Esophagus squamous epithelium (tissue), 5 donors: ENCODE data around the gene TSPAN9. TPM values are rescaled to one million over a fixed set of nuclear protein-coding genes. Genes with fewer than 3 reads are reported as not detected.

Source experiments
- DNase-seq: peaks from one replicate; lab custom pipeline; 2025; lab: John Stamatoyannopoulos, UW
- H3K27ac ChIP-seq, 4 donors: fragments of 200-600 bp; sonication (generic); one replicate each; pipeline ENCODE4 v1.5.1; 2016 to 2019; ENCODE audit warnings: mild to moderate bottlenecking in 1 of 4
- H3K27me3 ChIP-seq, 4 donors: fragments of 200-600 bp; sonication (generic); 1 replicate in 3 of 4; 2 replicates in 1 of 4; pipeline versions ENCODE4 v1.5.1 to v1.6.0; 2017 to 2021; ENCODE audit warnings: antibody characterized with exemption in 1 of 4
- H3K36me3 ChIP-seq, 3 donors: fragments of 200-600 bp; sonication (generic); one replicate each; pipeline ENCODE4 v1.5.1; 2016 to 2019
- H3K4me1 ChIP-seq, 3 donors: fragments of 200-600 bp; sonication (generic); one replicate each; pipeline ENCODE4 v1.5.1; 2017 to 2019
- H3K4me3 ChIP-seq, 4 donors: fragments of 200-600 bp; sonication (generic); 1 replicate in 3 of 4; 2 replicates in 1 of 4; pipeline ENCODE4 v1.5.1; 2016 to 2019; ENCODE audit warnings: mild to moderate bottlenecking in 2 of 4, moderate library complexity in 1 of 4
- H3K9me3 ChIP-seq, 3 donors: fragments of 200-600 bp; sonication (generic); one replicate each; pipeline ENCODE4 v1.5.1; 2016 to 2019
- POLR2A ChIP-seq, 4 donors: fragments of 450-650 bp; IDR thresholded peaks; one replicate each; pipeline ENCODE4 v1.6.1; 2017; ENCODE audit warnings: antibody characterized with exemption in 4 of 4, mild to moderate bottlenecking in 4 of 4, moderate library complexity in 3 of 4
- WGBS, 2 donors: methylation state at CpG; one replicate each; pipeline ENCODE4 v1.1.5; 2018; 5-methylcytosine and 5-hydroxymethylcytosine counted together
- intact Hi-C: fragments of 100-400 bp; cut with DNase I; formaldehyde crosslinking; loops from one replicate; pipeline ENCODE4 v1.15.0; 2022
- total RNA-seq, 4 donors: library from RNA; depleted of rRNA; stranded (reverse); fragments of >200 nt; gene quantifications; one replicate each; pipeline ENCODE4 v1.1.0, GENCODE V29; 2016
- TF ChIP-seq, protein P1 (sequence below), 6 experiments: fragments of 450-650 bp in 4 of 6; fragments of 200-600 bp in 2 of 6; sonication (generic) in 2 of 6; IDR thresholded peaks; one replicate each; pipeline ENCODE4 v1.5.1; 2016 to 2019; ENCODE audit warnings: antibody characterized with exemption in 6 of 6, mild to moderate bottlenecking in 4 of 6, moderate library complexity in 4 of 6
- donor health status: DM: yes; HTN: yes; CAD: no.

Gene TSPAN9
- total RNA-seq, 4 donors from 2014 or later, result 10.6 to 23.7 (median 17.6) TPM

- TF ChIP-seq, protein P1, sequence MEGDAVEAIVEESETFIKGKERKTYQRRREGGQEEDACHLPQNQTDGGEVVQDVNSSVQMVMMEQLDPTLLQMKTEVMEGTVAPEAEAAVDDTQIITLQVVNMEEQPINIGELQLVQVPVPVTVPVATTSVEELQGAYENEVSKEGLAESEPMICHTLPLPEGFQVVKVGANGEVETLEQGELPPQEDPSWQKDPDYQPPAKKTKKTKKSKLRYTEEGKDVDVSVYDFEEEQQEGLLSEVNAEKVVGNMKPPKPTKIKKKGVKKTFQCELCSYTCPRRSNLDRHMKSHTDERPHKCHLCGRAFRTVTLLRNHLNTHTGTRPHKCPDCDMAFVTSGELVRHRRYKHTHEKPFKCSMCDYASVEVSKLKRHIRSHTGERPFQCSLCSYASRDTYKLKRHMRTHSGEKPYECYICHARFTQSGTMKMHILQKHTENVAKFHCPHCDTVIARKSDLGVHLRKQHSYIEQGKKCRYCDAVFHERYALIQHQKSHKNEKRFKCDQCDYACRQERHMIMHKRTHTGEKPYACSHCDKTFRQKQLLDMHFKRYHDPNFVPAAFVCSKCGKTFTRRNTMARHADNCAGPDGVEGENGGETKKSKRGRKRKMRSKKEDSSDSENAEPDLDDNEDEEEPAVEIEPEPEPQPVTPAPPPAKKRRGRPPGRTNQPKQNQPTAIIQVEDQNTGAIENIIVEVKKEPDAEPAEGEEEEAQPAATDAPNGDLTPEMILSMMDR (IDR thresholded peaks at IDR 0.05), result no peak
- TF ChIP-seq POLR2A (IDR thresholded peaks at IDR 0.05), result no peak
- Histone ChIP-seq H3K36me3 (peaks cover 0 to 19% (median 0%) of the 10 kb centered on the region in 3 donors), H3K27ac (no peak overlapping the region), H3K9me3 (no peaks in the 10 kb centered on the region), H3K4me3 (no peak overlapping the region), H3K4me1 (peaks cover 0 to 23% (median 14%) of the 10 kb centered on the region in 3 donors), H3K27me3 (no peaks in the 10 kb centered on the region)
- DNase-seq, result no peak
- intact Hi-C loops, result no loop called here
- 66 to 78% methylated on average over 5 to 7 of the region's 9 CpGs for WGBS, 2 donors
These were observed 170.5 kb downstream of the TSPAN9 start for GRCh38 chr12:3247629-3248161.

DNA sequence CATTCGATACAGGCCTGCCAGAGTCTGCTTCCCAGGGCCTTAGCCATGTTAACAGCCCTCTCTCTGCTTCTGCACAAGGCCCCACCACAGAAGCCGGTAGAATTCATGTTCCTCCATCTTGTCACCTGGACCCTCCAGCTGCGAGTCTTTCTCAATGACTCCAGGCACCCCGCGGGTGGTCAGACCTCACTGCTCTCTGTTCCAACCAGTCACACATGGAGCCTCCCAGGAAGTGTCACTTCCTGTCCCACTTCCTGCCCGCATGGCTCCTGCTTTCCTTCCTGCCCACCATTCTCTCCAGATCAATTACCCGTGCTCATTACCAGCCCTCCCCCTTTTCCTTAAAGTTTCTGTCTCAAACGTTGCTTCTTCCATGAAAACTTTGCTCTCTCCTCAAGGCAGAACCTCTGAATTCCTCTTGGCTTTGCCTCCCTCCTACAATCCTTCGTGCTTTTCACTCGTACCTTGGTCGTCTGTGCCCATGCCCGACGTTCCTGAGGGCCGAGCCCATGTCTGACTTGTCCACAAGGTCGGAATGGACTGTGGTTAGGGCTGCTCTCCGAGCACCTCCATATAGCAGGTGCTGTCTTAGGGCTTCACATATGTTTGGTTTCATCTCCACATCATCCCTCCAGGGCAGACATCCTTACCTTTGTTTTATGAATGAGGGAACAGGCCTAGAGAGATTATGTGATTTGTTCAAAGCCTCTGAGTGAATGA lies 172.1 kb downstream of the TSPAN9 start:
- no peak for DNase-seq
- H3K27me3 ChIP-seq, result no peaks in the 10 kb centered on the region
- intact Hi-C loops, result no loop called here
- no peak overlapping the region for H3K27ac ChIP-seq
- peaks cover 0 to 34% (median 18%) of the 10 kb centered on the region in 3 donors for H3K4me1 ChIP-seq
- 72 to 83% methylated on average over 16 of the region's 16 CpGs for whole genome bisulfite sequencing, 2 donors
- H3K36me3 ChIP-seq, result peaks cover 0 to 17% (median 0%) of the 10 kb centered on the region in 3 donors
- TF ChIP-seq POLR2A (IDR thresholded peaks at IDR 0.05), result no peak
- TF ChIP-seq, protein P1 (IDR thresholded peaks at IDR 0.05), result no peak
- H3K4me3 ChIP-seq, result no peak overlapping the region
- H3K9me3 ChIP-seq, result no peaks in the 10 kb centered on the region

GRCh38 chr12:3250034-3250433 lies 172.9 kb downstream of the TSPAN9 start:
- intact Hi-C loops, result no loop called here
- 74 to 79% methylated on average over 6 of the region's 6 CpGs for WGBS, 2 donors
- DNase-seq, result no peak
- H3K27me3 ChIP-seq, result no peaks in the 10 kb centered on the region
- H3K36me3 ChIP-seq, result peaks cover 0 to 9% (median 0%) of the 10 kb centered on the region in 3 donors
- no peak overlapping the region for H3K27ac ChIP-seq
- no peak overlapping the region for H3K4me3 ChIP-seq
- no peaks in the 10 kb centered on the region for H3K9me3 ChIP-seq
- no peak for TF ChIP-seq POLR2A (IDR thresholded peaks at IDR 0.05)
- TF ChIP-seq, protein P1 (IDR thresholded peaks at IDR 0.05), result no peak
- peaks cover 0 to 34% (median 18%) of the 10 kb centered on the region in 3 donors for H3K4me1 ChIP-seq

DNA sequence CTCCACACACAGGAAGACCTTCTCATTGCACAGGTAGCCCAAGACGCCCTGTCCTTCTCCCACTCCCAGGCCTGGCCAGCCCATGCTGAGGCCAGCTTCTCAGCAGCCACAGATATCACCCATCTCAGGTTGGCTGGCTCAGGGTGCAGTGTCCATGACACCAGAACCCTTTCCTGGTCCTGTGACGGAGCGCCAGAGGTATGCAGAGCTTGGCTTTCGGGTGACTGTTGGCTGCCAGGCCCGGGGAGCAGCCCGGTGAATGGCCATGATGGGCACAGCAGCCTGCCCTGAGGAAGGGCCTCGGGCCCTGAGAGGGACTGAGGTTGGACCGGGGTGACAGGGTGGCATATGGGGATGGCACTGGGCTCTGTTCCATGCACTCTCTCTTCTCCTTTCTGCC lies 173.4 kb downstream of the TSPAN9 start:
- TF ChIP-seq, protein P1 (IDR thresholded peaks at IDR 0.05), result no peak
- no peak for TF ChIP-seq POLR2A (IDR thresholded peaks at IDR 0.05)
- no peaks in the 10 kb centered on the region for H3K9me3 ChIP-seq
- H3K4me1 ChIP-seq, result peaks cover 0 to 34% (median 18%) of the 10 kb centered on the region in 3 donors
- no peak overlapping the region for H3K4me3 ChIP-seq
- no peaks in the 10 kb centered on the region for H3K27me3 ChIP-seq
- DNase-seq, result no peak
- H3K36me3 ChIP-seq, result peaks cover 0 to 3% (median 0%) of the 10 kb centered on the region in 3 donors
- 80% methylated on average over 6 of the region's 8 CpGs; no CpG with 5 or more reads in 1 of the 2 donors for WGBS, 2 donors
- intact Hi-C loops, result no loop called here
- no peak overlapping the region for H3K27ac ChIP-seq

DNA sequence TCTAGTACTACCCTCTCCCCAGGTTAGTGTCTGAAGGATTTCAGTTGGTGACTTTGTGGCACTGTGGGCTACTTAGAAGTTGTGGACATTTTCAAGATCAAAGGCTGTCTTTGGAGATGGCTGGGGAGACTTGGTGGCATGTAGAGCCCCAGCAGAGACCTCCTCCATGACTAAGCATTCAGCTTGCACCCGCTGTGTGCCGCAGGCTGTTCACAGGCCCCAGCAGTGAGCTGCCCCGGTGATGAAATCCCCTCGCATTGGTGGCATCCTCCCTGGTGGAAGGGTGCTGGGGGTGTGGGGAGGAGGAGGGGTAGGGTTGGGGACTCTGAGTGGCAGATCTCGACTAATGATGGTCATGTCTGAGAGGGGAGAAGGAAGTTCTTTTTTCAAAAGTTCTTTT lies 173.9 kb downstream of the TSPAN9 start:
- Histone ChIP-seq H3K4me1 (peaks cover 0 to 33% (median 18%) of the 10 kb centered on the region in 3 donors), H3K27ac (no peak overlapping the region), H3K4me3 (no peak overlapping the region), H3K36me3 (no peaks in the 10 kb centered on the region), H3K9me3 (no peaks in the 10 kb centered on the region), H3K27me3 (no peaks in the 10 kb centered on the region)
- intact Hi-C loops, result no loop called here
- no peak for DNase-seq
- 60 to 83% methylated on average over 1 to 3 of the region's 5 CpGs for WGBS, 2 donors
- TF ChIP-seq, protein P1 (IDR thresholded peaks at IDR 0.05), result no peak
- TF ChIP-seq POLR2A (IDR thresholded peaks at IDR 0.05), result no peak
